ENCODE measurements around the gene RIMS3. TPM values are rescaled to one million over a fixed set of nuclear protein-coding genes. Genes with fewer than 3 reads are reported as not detected.

Gene RIMS3
- total RNA-seq, 1 donor from 2014 or later = 43.9 TPM

DNA sequence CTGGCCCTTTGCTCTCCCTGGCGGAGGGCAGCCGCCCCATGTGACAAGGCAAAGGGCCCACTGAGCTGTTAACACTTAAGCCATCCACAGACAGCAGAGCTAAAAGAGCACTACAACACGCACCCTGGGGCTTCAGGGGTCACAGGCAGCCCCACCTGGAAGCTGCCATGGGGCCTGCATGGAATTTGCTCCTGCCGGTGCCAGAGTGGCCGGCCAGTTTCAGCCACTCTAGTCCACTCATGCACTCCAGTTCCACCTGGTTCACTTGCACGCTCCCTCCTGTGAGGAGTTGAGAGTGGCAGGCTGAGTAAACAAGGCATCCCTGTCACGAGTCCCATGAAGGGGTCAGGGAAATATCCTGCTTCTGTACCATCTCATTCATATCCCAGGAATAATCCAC, 55.3 kb downstream of the RIMS3 start:
- DNase-seq (ENCODE audit: low spot score in 2 of 2) = peak in 1 of 2 donors; percentile 45
- Histone ChIP-seq H3K9me3 (no peaks in the 10 kb centered on the region), H3K27ac (no peak overlapping the region), H3K36me3 (no peaks in the 10 kb centered on the region), H3K4me1 (peaks cover 0 to 2% of the 10 kb centered on the region in 2 donors), H3K4me3 (no peak overlapping the region), H3K27me3 (no peaks in the 10 kb centered on the region)
- intact Hi-C loops (cut with DNase I) = no loop called here
- TF ChIP-seq, protein P1, sequence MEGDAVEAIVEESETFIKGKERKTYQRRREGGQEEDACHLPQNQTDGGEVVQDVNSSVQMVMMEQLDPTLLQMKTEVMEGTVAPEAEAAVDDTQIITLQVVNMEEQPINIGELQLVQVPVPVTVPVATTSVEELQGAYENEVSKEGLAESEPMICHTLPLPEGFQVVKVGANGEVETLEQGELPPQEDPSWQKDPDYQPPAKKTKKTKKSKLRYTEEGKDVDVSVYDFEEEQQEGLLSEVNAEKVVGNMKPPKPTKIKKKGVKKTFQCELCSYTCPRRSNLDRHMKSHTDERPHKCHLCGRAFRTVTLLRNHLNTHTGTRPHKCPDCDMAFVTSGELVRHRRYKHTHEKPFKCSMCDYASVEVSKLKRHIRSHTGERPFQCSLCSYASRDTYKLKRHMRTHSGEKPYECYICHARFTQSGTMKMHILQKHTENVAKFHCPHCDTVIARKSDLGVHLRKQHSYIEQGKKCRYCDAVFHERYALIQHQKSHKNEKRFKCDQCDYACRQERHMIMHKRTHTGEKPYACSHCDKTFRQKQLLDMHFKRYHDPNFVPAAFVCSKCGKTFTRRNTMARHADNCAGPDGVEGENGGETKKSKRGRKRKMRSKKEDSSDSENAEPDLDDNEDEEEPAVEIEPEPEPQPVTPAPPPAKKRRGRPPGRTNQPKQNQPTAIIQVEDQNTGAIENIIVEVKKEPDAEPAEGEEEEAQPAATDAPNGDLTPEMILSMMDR (IDR thresholded peaks at IDR 0.05) = no peak

DNA sequence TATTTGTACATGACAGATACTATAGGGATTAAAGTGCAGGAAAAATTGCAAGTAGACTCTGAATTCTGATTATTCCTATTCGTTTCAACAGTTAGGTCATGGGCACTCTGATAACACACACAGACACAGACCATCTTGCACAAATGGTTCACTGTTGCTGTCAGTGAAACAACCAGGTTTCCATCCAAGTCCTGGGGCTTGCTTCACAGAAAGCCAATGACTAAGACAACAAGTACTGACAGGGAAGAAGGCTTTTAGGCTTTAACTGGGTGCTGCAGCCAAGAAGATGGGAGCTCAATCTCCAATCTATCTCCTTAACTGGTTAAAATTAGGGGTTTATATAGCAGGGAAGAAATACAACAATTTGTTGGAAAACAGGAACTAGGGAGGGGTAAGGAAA, 57.6 kb downstream of the RIMS3 start:
- Histone ChIP-seq H3K27me3 (no peaks in the 10 kb centered on the region), H3K4me1 (peaks cover 0 to 2% of the 10 kb centered on the region in 2 donors), H3K36me3 (no peaks in the 10 kb centered on the region), H3K9me3 (no peaks in the 10 kb centered on the region), H3K27ac (no peak overlapping the region), H3K4me3 (no peak overlapping the region)
- intact Hi-C loops (cut with DNase I) = no loop called here
- TF ChIP-seq, protein P1 (IDR thresholded peaks at IDR 0.05) = no peak
- DNase-seq (ENCODE audit: low spot score in 2 of 2) = no peak

- intact Hi-C loops (cut with DNase I) = no loop called here
- no peaks in the 10 kb centered on the region for H3K36me3 ChIP-seq
- no peaks in the 10 kb centered on the region for H3K4me1 ChIP-seq
- no peak overlapping the region for H3K4me3 ChIP-seq
- no peak overlapping the region for H3K27ac ChIP-seq
- H3K9me3 ChIP-seq = no peaks in the 10 kb centered on the region
- H3K27me3 ChIP-seq = no peaks in the 10 kb centered on the region
- TF ChIP-seq, protein P1 (IDR thresholded peaks at IDR 0.05) = no peak
- DNase-seq (ENCODE audit: low spot score in 2 of 2) = peak in 1 of 2 donors; percentile 27
Observed at GRCh38 chr1:40606978-40607377, 58.5 kb downstream of the RIMS3 start.

DNA sequence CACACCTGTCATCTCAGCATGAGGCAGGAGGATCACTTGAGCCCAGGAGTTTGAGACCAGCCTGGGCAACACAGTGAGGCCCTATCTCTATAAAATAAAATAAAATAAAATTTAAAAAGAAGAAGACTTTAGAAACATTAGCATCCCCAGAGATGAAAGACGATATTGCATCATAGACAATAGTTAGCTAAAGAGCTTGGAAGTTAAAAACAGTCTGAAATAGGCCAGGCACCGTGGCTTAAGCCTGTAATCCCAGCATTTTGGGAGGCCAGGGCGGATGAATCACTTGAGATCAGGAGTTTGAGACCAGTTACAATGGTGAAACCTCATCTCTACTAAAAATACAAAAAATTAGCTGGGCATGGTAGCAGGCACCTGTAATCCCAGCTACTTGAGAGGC, 59.3 kb downstream of the RIMS3 start:
- TF ChIP-seq, protein P1 (IDR thresholded peaks at IDR 0.05) = no peak
- no peaks in the 10 kb centered on the region for H3K4me1 ChIP-seq
- no peaks in the 10 kb centered on the region for H3K9me3 ChIP-seq
- no peak overlapping the region for H3K27ac ChIP-seq
- no peak overlapping the region for H3K4me3 ChIP-seq
- H3K27me3 ChIP-seq = no peaks in the 10 kb centered on the region
- H3K36me3 ChIP-seq = no peaks in the 10 kb centered on the region
- DNase-seq (ENCODE audit: low spot score in 2 of 2) = no peak
- intact Hi-C loops (cut with DNase I) = no loop called here

DNA sequence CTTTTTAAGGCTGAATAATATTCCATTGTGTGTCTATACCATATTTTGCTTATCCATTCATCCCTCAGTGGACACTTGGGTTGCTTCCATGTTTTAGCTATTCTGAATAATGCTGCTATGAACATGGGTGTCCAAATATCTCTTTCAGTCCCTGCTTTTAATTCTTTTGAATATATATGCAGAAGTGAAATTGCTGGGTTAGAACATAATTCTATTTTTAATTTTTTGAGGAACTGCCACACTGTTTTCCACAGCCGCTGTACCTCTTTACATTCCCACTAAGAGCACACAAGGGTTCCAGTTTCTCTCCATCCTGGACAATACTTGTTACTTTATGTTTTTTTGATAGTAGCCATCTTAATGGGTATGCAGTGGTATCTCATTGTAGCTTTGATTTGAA, 65.6 kb downstream of the RIMS3 start:
- intact Hi-C loops (cut with DNase I) = no loop called here
- no peaks in the 10 kb centered on the region for H3K36me3 ChIP-seq
- TF ChIP-seq, protein P1 (IDR thresholded peaks at IDR 0.05) = no peak

GRCh38 chr1:40595623-40596022, 69.9 kb downstream of the RIMS3 start:
- Histone ChIP-seq H3K27ac (no peak overlapping the region), H3K27me3 (no peaks in the 10 kb centered on the region), H3K4me3 (no peak overlapping the region), H3K36me3 (no peaks in the 10 kb centered on the region), H3K4me1 (no peaks in the 10 kb centered on the region), H3K9me3 (no peaks in the 10 kb centered on the region)
- intact Hi-C loops (cut with DNase I) = no loop called here
- TF ChIP-seq, protein P1 (IDR thresholded peaks at IDR 0.05) = no peak
- DNase-seq (ENCODE audit: low spot score in 2 of 2) = no peak

More for the DNA sequence above, 65.6 kb downstream of the RIMS3 start:
- H3K4me3 ChIP-seq = no peak overlapping the region
- no peak for DNase-seq (ENCODE audit: low spot score in 2 of 2)
- no peaks in the 10 kb centered on the region for H3K27me3 ChIP-seq
- no peaks in the 10 kb centered on the region for H3K4me1 ChIP-seq
- no peaks in the 10 kb centered on the region for H3K9me3 ChIP-seq
- no peak overlapping the region for H3K27ac ChIP-seq

Data from ascending aorta (tissue), 2 donors.